Smooth muscle cell of trachea (primary cell): Measurements from ENCODE around the gene TSHB. TPM values are rescaled to one million over a fixed set of nuclear protein-coding genes. Genes with fewer than 3 reads are reported as not detected.

Experiments used
- total RNA-seq: library from RNA; depleted of rRNA; stranded (reverse); fragments of >200 nt; gene quantifications from 2 replicates; pipeline ENCODE4 v1.2.1, GENCODE V29; 2014

TSHB gene
- not detected in 2 replicates for total RNA-seq

DNA sequence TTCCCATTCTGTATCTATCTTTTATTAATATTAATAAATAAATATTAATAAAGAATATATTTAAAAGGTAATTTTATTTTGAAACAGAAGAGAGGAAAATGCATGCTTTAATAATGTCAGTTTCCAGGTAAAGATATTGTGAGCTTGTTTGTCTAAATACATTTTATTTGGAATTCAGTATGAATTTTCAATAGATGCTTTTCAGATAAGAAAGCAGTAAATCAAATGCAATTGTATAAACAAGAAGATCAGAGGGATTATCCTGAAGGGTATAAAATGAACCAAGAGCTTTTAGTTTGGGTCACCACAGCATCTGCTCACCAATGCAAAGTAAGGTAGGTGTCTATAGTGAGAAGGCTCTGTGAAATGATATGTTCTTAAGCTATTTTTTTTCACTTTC is at the start of gene TSHB:
TSHB (plus strand) TSS at position 301 of the 400 bp plus-strand sequence. CDS start 3,537 bp downstream, outside the sequence.

Other genes with a start within 250 kb of the TSHB start
- gene SIKE1, start 249.1 kb upstream of the TSHB start, total RNA-seq = 62.8 and 65.2 TPM in 2 replicates
- gene SYCP1, start 175.0 kb upstream of the TSHB start, total RNA-seq = not detected in 2 replicates
- not detected in 2 replicates for gene TSPAN2, start 59.7 kb downstream of the TSHB start, total RNA-seq